ENCODE results near the gene CTXND1.

CTXND1 gene

DNA sequence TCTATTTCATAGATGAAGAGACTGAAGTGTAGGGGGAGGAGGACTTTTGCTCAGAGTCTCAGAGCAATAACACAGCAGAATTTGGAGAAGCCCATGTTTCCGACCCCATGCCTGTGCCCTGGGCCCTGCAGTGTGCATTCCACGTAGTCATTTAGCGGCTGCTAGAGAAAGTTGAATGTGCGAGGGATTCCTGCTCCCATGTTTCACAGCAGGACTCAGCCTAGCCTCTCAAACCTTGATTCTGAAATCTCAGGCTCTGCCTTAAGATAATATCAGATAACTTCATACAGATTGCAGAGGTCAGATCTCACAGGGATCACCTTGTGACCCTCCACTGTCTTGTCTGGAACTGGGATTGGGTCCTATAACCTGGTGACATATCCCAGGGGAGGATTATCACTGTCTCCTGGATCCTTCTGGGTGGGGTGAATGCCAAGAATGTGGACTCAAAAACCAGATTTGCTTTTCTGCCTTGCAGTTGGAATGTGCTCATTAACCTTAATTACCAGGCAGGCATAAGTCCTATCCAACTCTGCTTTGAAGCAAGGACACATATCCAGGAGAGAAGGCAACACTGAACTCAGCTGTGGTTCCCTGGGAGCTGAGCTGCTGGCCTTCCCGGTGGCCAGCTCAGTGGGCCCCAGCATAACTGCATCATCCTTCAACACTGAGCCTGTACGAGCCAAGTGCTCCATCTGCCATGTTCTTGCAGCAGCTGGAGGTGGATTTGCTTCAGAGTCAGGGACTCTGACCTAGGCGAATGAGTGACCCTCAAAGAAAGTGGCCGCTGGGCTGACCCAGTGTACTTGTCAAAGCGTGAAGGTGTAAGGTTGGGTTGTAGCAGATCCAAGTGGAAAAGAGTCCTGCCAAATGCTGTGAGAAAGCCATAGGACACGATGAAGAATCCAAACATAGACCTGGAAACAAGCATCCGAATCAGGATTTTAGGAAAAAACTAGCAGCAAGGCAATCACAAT lies 43.0 kb downstream of the CTXND1 start:
- DNase-seq (ENCODE audit: low read depth) = no peak

DNA sequence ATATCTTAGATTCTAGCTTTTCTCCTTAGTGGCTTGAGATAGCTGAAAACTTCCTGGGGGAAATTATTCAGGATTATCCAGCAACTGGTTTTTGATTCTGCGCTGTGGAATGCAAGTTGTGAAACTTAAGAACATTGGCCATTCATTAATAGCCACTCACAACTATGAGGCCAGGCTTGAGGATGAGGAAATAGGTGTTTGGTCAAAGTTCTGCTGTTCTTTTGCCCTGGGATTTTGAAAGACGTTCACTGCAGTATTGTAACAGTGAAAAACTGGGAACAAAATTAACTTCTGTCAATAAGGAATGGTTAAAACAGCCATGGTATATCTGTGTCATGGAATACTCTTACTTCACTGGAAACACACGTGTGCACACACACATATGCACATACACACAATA lies 44.1 kb downstream of the CTXND1 start:
- DNase-seq (ENCODE audit: low read depth) = no peak

- no peak for DNase-seq (ENCODE audit: low read depth)
These were observed 47.8 kb downstream of the CTXND1 start for GRCh38 chr15:80204231-80204630.

GRCh38 chr15:80203361-80203885 lies 48.6 kb downstream of the CTXND1 start:
- no peak for DNase-seq (ENCODE audit: low read depth)

DNA sequence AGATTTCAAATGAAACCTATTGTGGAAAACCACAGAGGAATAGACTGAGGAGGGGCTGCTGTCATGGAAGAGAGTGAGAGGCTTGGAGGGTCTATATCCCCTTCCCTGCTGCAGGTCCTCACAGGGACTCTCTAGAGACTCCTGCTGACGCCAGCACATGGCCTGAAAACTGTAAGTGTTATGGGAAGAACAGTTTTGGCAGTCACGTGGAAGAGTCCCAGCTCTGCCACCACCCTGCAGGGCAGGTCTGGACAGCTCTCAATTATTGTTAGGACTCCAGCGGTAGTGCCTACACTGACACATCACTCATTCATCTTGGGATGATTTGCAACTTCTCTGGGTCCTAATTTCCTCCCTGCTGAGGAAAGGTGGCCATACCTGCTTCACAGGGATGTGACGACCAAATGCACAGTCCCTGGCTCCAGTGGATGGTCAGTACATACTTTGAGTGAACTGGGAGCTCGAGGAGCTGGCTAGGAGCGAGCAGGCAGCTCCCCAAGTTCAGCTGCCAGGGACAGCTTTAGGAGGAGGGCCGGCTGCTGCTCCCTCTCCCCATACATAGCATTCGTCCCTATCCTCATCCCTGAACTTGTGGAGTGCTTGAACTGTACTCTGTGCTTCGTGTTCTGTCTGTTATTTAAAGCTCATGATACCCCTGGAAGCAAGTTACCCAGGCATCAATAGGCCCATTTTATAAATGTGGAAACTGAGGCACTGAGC lies 49.2 kb downstream of the CTXND1 start:
- DNase-seq (ENCODE audit: low read depth) = no peak

DNA sequence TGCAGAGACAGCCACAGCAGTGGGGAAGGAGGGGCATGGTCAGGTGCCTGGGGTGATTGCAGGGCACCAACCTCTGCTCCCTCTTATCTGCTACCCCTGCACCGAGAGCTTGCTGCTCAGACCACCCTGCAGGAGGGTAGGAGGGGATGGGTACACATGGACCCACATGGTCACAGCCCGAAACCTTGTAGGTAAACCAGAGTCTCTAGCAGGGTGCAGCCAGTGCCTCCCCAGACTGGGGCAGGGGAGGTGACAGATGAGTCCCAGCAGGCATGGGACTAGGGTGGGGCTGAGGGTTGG lies 50.0 kb downstream of the CTXND1 start:
- DNase-seq (ENCODE audit: low read depth) = no peak

DNA sequence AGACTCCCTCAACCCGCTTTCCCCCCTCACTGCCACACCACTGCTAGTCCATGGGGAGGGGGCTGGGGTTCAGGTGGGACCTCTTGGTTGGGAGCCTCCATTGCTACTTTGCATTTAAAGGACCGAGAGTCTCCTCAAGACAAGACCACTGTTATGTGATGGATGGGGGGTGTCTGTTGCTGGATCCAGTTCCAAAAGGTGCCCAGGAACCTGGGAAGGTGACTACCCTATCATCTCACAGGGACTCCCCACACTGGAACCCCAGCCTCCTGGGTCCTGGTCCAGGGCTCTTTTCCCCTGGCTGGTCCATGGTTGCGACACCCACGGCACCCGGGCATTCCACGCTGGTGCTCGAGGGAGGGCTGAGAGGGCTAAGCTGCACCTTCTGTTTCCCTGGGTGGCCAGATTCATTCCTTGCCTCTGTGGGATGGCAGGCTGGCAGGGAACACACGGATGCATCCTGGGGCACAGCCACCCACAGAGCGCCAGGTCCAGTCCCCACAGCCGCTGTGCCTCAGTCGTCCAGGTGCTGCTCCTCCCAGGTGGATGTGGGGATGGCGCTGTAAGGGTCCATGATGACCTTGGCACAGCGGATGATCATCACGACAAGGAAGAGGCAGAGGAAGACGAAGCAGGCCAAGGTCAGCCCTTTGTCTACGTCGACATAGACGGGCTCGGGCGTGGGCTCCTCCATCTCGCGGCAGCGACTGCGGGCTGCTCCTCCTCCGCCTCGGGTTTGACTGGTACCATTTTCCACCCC lies 50.6 kb downstream of the CTXND1 start:
- DNase-seq (ENCODE audit: low read depth) = no peak

DNA sequence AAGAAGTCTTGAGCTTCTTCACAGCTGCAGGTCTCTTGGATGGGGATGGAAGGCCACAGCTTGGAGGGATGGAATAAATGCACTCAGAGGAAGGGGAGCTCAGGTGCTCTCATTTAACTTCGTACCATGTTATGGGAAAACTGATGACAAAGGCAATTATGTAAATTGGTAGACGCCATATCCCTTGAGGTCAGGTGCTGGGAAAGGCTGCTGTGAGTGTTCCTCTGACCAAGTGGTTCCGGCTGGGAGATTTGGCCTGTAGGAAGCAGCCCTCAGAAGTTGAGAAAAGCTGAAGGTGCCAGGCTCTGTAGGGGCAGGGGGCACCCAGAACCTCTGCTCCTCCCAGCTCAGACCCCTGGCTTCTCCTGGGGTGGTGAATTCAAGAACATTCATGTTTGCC lies 52.1 kb downstream of the CTXND1 start:
- no peak for DNase-seq (ENCODE audit: low read depth)

GRCh38 chr15:80199366-80199765 lies 52.6 kb downstream of the CTXND1 start:
- no peak for DNase-seq (ENCODE audit: low read depth)

- DNase-seq (ENCODE audit: low read depth) = no peak
These were observed 57.1 kb downstream of the CTXND1 start for GRCh38 chr15:80194914-80195313.

DNA sequence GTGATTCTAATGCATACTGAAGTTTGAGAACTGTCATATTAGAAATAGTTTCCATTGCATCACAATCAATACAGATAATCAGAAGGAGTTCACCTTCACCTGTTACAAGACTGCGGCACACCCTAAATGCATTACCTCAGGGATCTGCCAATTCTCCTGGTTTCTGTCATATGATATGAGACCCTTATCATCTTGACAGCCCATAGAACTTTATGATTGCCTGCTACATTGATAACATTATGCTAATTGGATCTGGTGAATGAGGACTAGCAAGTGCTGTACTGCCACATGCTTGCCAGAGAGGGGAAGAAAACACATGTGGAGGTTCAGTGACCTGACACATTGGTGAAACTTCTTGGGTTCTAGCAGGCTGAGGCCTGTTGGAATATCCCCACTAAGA lies 57.8 kb downstream of the CTXND1 start:
- DNase-seq (ENCODE audit: low read depth) = no peak

DNA sequence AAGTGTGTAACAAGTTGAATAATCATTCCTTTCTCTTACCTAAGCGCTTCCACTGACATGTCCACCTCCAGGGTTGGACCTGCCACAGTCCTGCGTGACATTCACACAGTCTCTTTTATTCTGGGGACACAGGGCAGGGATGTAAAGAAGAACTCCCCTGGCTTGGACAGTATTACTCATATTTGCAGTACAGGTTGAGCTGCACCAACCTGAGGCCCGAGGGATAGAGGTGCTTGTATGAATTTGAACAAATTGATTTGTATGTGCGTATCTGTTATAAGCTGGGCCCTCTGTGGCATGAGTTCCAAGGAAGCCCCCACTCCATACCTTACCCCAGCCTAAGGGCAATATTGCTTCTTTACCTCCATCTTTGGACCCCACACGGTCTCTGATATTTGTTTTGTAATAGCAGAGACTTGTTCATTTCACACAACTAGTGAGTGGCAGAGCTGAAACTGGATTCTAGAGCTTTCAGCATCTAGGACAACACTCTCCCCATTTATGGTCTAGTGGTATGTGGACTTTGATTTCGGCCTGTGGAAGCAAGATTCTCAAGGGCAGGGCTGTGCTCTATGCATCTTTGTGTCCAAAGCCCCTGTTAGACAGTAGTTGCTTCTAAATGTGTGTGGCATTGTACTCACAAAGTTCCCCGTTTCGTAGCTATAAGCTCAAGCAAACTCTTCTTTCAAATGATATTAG lies 60.0 kb downstream of the CTXND1 start:
- DNase-seq (ENCODE audit: low read depth) = no peak

DNA sequence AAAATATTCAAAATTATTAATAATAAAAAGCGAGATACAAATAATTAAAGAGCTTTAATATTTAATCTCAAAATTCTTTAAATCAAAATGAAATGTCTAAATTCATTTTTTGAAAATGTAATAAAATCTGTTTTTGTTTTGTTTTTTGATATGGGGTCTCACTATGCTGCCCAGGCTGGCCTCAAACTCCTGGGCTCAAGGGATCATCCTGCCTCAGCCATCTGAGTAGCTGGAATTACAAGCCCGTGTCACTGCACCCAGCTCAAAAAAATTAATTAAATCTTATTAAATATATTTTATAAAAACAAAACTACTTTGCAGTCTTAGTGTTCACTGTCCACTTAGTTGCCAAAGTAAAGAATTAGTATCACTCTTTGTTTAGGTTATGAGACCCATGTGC lies 60.8 kb downstream of the CTXND1 start:
- no peak for DNase-seq (ENCODE audit: low read depth)

- DNase-seq (ENCODE audit: low read depth) = no peak
These were observed 63.8 kb downstream of the CTXND1 start for GRCh38 chr15:80188251-80188650.

DNA sequence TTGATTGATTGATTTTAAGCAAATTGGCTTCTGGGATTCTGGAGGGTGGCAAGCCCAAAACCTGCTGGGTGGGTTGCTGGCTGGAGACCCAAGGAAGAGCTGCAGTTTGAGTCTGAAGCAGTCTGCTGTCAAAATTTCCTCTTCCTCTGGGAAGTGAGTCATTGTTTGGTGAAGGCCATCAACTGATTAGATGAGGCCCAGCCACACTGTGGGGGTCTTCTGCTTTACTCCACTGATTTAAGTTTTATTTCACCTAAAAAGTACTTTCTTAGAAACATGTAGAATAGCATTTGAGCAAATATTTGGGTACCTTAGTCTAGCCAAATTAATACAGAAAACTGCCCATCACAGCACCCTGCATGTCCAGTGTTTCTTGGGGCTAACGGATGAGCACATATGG lies 65.4 kb downstream of the CTXND1 start:
- no peak for DNase-seq (ENCODE audit: low read depth)

GRCh38 chr15:80186066-80186465 lies 65.9 kb downstream of the CTXND1 start:
- DNase-seq (ENCODE audit: low read depth) = no peak

DNA sequence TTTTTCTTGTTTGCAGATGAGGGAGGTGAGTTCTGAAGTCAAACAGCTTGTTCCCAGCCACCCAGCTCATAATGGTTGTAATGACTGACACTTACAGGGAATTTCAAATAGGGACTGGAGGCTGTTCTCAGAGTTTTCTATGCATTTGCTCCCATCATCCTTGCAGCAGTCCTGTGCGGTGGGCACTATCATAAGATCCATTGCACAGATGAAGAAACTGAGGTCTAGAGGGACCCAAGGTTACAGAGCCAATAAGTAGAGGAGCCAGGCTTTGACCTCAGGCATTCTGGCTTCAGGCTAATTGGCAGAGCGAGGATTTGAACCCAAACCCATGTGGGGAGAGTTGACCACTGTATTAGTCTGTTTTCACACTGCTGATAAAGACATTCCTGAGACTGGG lies 66.9 kb downstream of the CTXND1 start:
- DNase-seq (ENCODE audit: low read depth) = no peak

GRCh38 chr15:80184554-80184953 lies 67.5 kb downstream of the CTXND1 start:
- DNase-seq (ENCODE audit: low read depth) = no peak

DNA sequence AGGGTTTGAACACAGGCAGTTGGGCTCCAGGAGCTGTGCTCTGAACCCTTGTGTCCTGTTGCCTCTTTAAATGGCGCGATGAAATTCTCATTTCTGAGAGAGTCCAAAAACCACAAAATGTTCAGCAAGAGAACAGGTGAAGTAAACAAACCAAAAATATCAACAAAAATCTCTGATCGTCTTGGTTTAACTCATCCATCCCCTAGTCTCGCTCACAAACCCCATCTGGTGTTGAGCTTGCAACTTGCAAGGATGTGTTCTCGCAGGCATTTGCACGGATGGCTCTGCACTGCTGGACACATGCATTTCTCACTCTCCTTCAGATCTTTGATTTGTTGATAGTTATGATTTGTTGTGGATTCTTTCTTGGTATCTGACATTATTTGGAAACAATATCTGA lies 68.1 kb downstream of the CTXND1 start:
- DNase-seq (ENCODE audit: low read depth) = no peak

DNA sequence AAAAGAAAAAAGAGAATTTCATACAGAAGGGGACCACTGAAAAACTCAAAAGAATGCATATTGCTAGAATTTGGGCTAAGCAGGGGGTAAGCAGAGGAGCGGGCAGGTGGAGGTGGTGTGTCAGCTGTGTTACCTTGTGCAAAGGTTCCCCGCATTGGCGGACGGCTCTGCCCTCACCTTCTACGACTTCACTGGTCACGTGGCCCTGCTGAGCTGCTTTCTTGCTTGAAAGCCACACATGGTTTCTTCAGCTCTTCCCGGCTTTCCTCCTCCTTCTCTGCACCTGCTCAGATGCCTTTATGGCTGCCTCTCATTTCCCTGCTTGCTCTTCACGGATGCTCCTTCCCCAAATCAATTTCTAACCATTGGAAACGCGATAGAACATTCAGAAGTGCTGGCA lies 68.7 kb downstream of the CTXND1 start:
- DNase-seq (ENCODE audit: low read depth) = no peak

DNA sequence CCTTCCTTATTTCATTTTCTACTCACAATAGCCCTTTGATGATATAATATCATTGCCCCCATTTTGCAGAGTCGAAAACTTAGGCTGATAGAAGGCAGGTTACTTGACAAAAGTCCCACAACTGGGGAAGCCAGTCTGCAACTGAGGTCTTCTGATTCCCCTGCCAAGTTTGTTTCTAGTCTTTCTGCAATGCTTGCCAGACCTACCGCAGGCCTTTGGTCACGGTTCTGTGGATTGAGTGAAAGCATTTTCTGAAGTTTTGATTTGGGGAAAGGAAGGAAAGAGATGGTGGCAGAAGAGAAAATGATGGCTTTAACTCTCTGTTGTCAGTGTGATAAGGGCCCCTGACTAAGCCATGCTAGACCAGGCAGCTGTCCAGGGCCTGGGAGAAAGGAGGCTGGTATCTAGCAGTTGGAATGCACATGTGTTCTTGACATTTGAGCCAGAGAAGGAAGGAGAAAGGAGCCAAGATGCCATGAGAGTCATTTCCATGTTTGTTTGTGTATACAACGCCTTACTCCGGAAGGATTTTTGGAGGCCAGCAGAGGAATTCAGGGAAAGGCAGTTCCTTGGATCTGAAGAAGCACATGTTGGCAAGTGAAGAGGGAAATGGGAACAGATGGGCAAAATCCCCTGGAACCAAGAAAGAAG lies 69.3 kb downstream of the CTXND1 start:
- no peak for DNase-seq (ENCODE audit: low read depth)

Measured in activated T-helper 1 cell treated with Interleukin-2 at 50 U/mL for 16 hours (primary cell).